Left lung (tissue), 10 donors: Measurements from ENCODE around the gene PROK1. TPM values are rescaled to one million over a fixed set of nuclear protein-coding genes. Genes with fewer than 3 reads are reported as not detected.

Experiments used
- ATAC-seq: fragments of 200-7000 bp; cut with Tn5 transposase; one replicate; pipeline ENCODE4 v1.9.1; 2020; ENCODE audit warnings: moderate library complexity
- DNase-seq, 4 donors: peaks; one replicate each; pipeline ENCODE4 v3.0.0-alpha.2; 2013 to 2020
- H3K27ac ChIP-seq, 2 donors: fragments of 200-600 bp; sonication (generic) in 1 of 2; one replicate each; pipeline versions ENCODE4 v1.5.0 to v1.8.0; 2020 to 2021
- H3K27me3 ChIP-seq, 2 donors: fragments of 200-600 bp; sonication (generic) in 1 of 2; one replicate each; pipeline versions ENCODE4 v1.5.0 to v1.8.0; 2020 to 2021
- H3K36me3 ChIP-seq, 2 donors: fragments of 200-600 bp; sonication (generic) in 1 of 2; one replicate each; pipeline versions ENCODE4 v1.5.0 to v1.8.0; 2020 to 2021
- H3K4me1 ChIP-seq, 2 donors: fragments of 200-600 bp; one replicate each; pipeline ENCODE4 v1.8.0; 2021
- H3K4me3 ChIP-seq, 2 donors: fragments of 200-600 bp; sonication (generic) in 1 of 2; one replicate each; pipeline versions ENCODE4 v1.5.0 to v1.8.0; 2020 to 2021; ENCODE audit warnings: mild to moderate bottlenecking in 1 of 2
- H3K9me3 ChIP-seq, 2 donors: fragments of 200-600 bp; sonication (generic) in 1 of 2; one replicate each; pipeline versions ENCODE4 v1.5.0 to v1.8.0; 2020 to 2021
- CTCF ChIP-seq, 2 donors: fragments of 200-600 bp; sonication (generic) in 1 of 2; IDR thresholded peaks; one replicate each; pipeline versions ENCODE4 v1.5.0 to v1.8.0; 2021; ENCODE audit warnings: antibody characterized with exemption in 2 of 2
- intact Hi-C, 2 donors: fragments of 100-400 bp; cut with DNase I; formaldehyde crosslinking; loops; one replicate each; pipeline versions ENCODE4 v1.11.2 to v1.14.2; 2022
- polyA plus RNA-seq, 6 donors: library from polyadenylated mRNA; unstranded; fragments of 120-200 nt; gene quantifications; one replicate each; pipeline ENCODE4 v1.2.1, GENCODE V29; 2013; ENCODE audit not compliant: insufficient read length in 6 of 6
- total RNA-seq, 2 donors: library from RNA; stranded (reverse); fragmentation: NEBNext Ultra II Directional; extraction: Animal tissue kit (Norgen Biotek cat#: 25700); gene quantifications; one replicate each; pipeline ENCODE4 v1.2.1, GENCODE V29; 2021
- donor health status: DM: no; HTN: yes; CAD: no.
- donor health status: DM: no; HTN: no; CAD: no.

The PROK1 gene
- total and polyA plus RNA-seq, 8 donors, result 0.10 to 0.13 TPM; not detected in 6

- no peaks in the 10 kb centered on the region for H3K4me1 ChIP-seq
- peaks cover 0 to 4% of the 10 kb centered on the region in 2 donors for H3K27me3 ChIP-seq
- intact Hi-C loops, result no loop called here
- no peak overlapping the region for H3K27ac ChIP-seq
- no peak for DNase-seq
- no peak for ATAC-seq
- no peaks in the 10 kb centered on the region for H3K36me3 ChIP-seq
- H3K9me3 ChIP-seq, result no peaks in the 10 kb centered on the region
- H3K4me3 ChIP-seq, result no peak overlapping the region
- no peak for TF ChIP-seq CTCF (IDR thresholded peaks at IDR 0.05)
These were observed 1.4 kb downstream of the PROK1 start for GRCh38 chr1:110452330-110452729.

- H3K9me3 ChIP-seq, result no peaks in the 10 kb centered on the region
- intact Hi-C loops, result no loop called here
- no peak overlapping the region for H3K27ac ChIP-seq
- no peak for DNase-seq
- no peak for TF ChIP-seq CTCF (IDR thresholded peaks at IDR 0.05)
- no peak overlapping the region for H3K4me3 ChIP-seq
- no peak for ATAC-seq
- peaks cover 0 to 4% of the 10 kb centered on the region in 2 donors for H3K27me3 ChIP-seq
- no peaks in the 10 kb centered on the region for H3K36me3 ChIP-seq
- H3K4me1 ChIP-seq, result no peaks in the 10 kb centered on the region
These were observed 2.9 kb downstream of the PROK1 start for GRCh38 chr1:110453829-110454228.

- no peaks in the 10 kb centered on the region for H3K36me3 ChIP-seq
- TF ChIP-seq CTCF (IDR thresholded peaks at IDR 0.05), result no peak
These were observed 3.4 kb downstream of the PROK1 start for GRCh38 chr1:110454328-110454727.

GRCh38 chr1:110455151-110455550 lies 4.2 kb downstream of the PROK1 start:
- Histone ChIP-seq H3K27me3 (peaks cover 0 to 4% of the 10 kb centered on the region in 2 donors), H3K4me3 (no peak overlapping the region), H3K9me3 (no peaks in the 10 kb centered on the region), H3K36me3 (no peaks in the 10 kb centered on the region), H3K27ac (no peak overlapping the region), H3K4me1 (no peaks in the 10 kb centered on the region)
- intact Hi-C loops, result loop anchor here in 1 of 2 donors (5.0 kb wide), 1 partner anchor 43 kb away; no protein-coding TSS in a partner anchor
- DNase-seq (no peak), ATAC-seq (no peak)
- TF ChIP-seq CTCF (IDR thresholded peaks at IDR 0.05), result no peak

More at GRCh38 chr1:110454328-110454727, 3.4 kb downstream of the PROK1 start:
- Histone ChIP-seq H3K9me3 (no peaks in the 10 kb centered on the region), H3K27me3 (peaks cover 0 to 4% of the 10 kb centered on the region in 2 donors), H3K4me3 (no peak overlapping the region), H3K4me1 (no peaks in the 10 kb centered on the region), H3K27ac (no peak overlapping the region)
- DNase-seq, result no peak
- intact Hi-C loops, result no loop called here
- ATAC-seq, result no peak

GRCh38 chr1:110457206-110457605 lies 6.3 kb downstream of the PROK1 start:
- TF ChIP-seq CTCF (IDR thresholded peaks at IDR 0.05), result no peak
- intact Hi-C loops, result loop anchor here in 1 of 2 donors (5.0 kb wide), 1 partner anchor 45 kb away; no protein-coding TSS in a partner anchor
- Histone ChIP-seq H3K36me3 (no peaks in the 10 kb centered on the region), H3K27ac (no peak overlapping the region), H3K9me3 (no peaks in the 10 kb centered on the region), H3K27me3 (no peaks in the 10 kb centered on the region), H3K4me1 (no peaks in the 10 kb centered on the region), H3K4me3 (no peak overlapping the region)
- ATAC-seq (no peak), DNase-seq (no peak)
